ENCODE data around the gene OLFML2A.

DNA sequence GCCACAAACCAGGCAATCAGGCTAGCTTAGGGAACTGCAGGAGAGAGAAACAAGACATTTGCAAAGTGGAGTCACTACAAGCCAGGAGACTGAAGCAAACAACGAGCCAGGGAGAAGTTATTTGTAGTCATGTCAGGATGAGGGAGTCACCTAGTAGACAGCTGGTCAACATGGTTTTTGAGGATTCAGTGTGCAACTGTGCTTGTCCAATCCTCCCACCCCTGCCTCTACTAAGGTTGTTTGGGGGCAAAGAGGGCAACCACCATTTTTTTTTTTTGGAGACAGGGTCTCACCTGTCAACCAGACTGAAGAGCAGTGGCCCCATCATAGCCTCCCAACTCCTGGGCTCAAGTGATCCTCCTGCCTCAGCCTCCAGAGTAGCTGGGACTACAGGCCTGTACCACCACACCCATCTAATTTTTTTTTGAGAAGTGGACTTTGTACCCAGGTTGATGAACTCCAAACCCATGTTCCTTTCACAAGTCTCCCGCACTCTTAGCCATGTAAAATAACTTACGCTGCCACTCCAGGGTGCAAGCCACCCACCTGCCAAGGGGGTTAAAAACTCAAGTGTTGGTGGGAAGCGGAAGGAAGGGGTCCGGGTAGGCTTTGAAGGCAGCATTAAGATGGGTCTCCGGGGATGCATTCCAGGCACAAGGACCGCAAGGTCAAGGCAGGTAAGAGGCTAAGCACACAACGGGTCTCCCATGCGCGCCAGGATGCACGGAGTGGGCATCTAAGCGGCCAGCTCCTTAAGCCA, 83.8 kb downstream of the OLFML2A start:
- no peak for TF ChIP-seq POLR2AphosphoS5 (IDR thresholded peaks at IDR 0.05)
- TF ChIP-seq POLR2A (IDR thresholded peaks at IDR 0.05) = no peak

Measured in spleen (tissue), 3 donors.